Peyer's patch (tissue), 4 donors: ENCODE data around the gene RPTN. TPM values are rescaled to one million over a fixed set of nuclear protein-coding genes. Genes with fewer than 3 reads are reported as not detected.

Experiments used
- DNase-seq, 3 donors: peaks; one replicate each; pipeline ENCODE4 v3.0.0-alpha.2; 2017 to 2019
- H3K27ac ChIP-seq, 4 donors: fragments of 200-600 bp; sonication (generic); one replicate each; pipeline ENCODE4 v1.5.1; 2016 to 2019
- H3K27me3 ChIP-seq, 2 donors: fragments of 200-600 bp; sonication (generic); one replicate each; pipeline ENCODE4 v1.5.1; 2019
- H3K36me3 ChIP-seq, 3 donors: fragments of 200-600 bp; sonication (generic); one replicate each; pipeline ENCODE4 v1.5.1; 2016 to 2019
- H3K4me1 ChIP-seq, 4 donors: fragments of 200-600 bp; sonication (generic); one replicate each; pipeline ENCODE4 v1.5.1; 2016 to 2019
- H3K4me3 ChIP-seq, 4 donors: fragments of 200-600 bp; sonication (generic); 1 replicate in 3 of 4; 2 replicates in 1 of 4; pipeline ENCODE4 v1.5.1; 2016 to 2019; ENCODE audit warnings: mild to moderate bottlenecking in 1 of 4
- H3K9me3 ChIP-seq, 4 donors: fragments of 200-600 bp; sonication (generic); one replicate each; pipeline ENCODE4 v1.5.1; 2016 to 2019; ENCODE audit warnings: mild to moderate bottlenecking in 1 of 4
- POLR2A ChIP-seq, 2 donors: fragments of 450-650 bp; IDR thresholded peaks; one replicate each; pipeline ENCODE4 v1.5.1; 2017; ENCODE audit warnings: antibody characterized with exemption in 2 of 2, mild to moderate bottlenecking in 2 of 2, moderate library complexity in 2 of 2
- total RNA-seq, 4 donors: library from RNA; depleted of rRNA; stranded (reverse); fragments of >200 nt; gene quantifications; one replicate each; pipeline ENCODE4 v1.1.0, GENCODE V29; 2016
- TF ChIP-seq, protein P1 (sequence below), 6 experiments: fragments of 450-650 bp in 4 of 6; fragments of 200-600 bp in 2 of 6; sonication (generic) in 1 of 6; IDR thresholded peaks; one replicate each; pipeline ENCODE4 v1.5.1; 2017 to 2019; ENCODE audit warnings: antibody characterized with exemption in 6 of 6, mild to moderate bottlenecking in 3 of 6, moderate library complexity in 1 of 6

Gene RPTN
- total RNA-seq, 4 donors from 2014 or later = not detected

DNA sequence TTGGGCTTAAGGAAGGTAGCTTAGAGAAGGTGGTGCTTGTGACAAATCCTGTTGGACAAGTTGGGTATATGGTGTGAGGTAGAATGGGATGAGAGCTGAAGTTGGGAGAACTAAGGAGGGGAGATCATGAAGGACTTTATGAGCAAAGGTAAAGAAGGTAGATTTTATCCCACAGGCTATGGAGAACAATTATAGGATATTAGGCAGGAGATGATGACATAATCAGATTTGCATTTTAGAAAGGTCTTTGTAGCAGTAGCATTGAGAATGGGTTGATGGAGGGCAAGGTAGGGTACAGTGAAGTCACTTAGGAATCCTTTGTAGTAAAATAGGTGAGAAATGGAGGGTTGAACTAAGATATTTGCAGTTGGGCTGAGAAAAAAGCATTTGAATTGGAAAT lies 28.8 kb downstream of the RPTN start:
- no peaks in the 10 kb centered on the region for H3K36me3 ChIP-seq
- no peaks in the 10 kb centered on the region for H3K4me1 ChIP-seq
- H3K4me3 ChIP-seq = no peak overlapping the region
- no peak for TF ChIP-seq POLR2A (IDR thresholded peaks at IDR 0.05)
- TF ChIP-seq, protein P1, sequence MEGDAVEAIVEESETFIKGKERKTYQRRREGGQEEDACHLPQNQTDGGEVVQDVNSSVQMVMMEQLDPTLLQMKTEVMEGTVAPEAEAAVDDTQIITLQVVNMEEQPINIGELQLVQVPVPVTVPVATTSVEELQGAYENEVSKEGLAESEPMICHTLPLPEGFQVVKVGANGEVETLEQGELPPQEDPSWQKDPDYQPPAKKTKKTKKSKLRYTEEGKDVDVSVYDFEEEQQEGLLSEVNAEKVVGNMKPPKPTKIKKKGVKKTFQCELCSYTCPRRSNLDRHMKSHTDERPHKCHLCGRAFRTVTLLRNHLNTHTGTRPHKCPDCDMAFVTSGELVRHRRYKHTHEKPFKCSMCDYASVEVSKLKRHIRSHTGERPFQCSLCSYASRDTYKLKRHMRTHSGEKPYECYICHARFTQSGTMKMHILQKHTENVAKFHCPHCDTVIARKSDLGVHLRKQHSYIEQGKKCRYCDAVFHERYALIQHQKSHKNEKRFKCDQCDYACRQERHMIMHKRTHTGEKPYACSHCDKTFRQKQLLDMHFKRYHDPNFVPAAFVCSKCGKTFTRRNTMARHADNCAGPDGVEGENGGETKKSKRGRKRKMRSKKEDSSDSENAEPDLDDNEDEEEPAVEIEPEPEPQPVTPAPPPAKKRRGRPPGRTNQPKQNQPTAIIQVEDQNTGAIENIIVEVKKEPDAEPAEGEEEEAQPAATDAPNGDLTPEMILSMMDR (IDR thresholded peaks at IDR 0.05) = no peak
- no peak overlapping the region for H3K27ac ChIP-seq
- DNase-seq = no peak
- no peaks in the 10 kb centered on the region for H3K27me3 ChIP-seq
- no peaks in the 10 kb centered on the region for H3K9me3 ChIP-seq

DNA sequence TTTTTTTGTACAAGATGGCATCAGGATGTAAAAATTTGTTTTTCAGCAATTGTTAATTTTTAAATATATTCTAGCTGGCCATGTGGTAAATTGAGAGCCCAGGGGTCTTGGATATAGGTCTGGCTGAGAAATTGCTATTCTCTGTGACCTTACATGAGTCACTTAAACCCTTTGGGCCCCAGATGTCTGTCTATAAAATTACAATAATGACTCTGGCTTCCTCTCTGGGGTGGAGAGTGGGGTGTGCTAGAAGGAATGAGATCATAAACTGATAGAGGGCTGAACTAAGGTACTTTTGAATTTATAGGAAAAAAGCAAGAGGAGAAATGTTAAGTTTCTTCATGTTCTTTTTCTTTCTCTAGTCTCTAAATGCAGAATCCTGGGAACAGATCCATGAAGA lies 31.4 kb downstream of the RPTN start:
- Histone ChIP-seq H3K36me3 (no peaks in the 10 kb centered on the region), H3K27me3 (no peaks in the 10 kb centered on the region), H3K27ac (no peak overlapping the region), H3K9me3 (no peaks in the 10 kb centered on the region), H3K4me1 (no peaks in the 10 kb centered on the region), H3K4me3 (no peak overlapping the region)
- no peak for TF ChIP-seq POLR2A (IDR thresholded peaks at IDR 0.05)
- TF ChIP-seq, protein P1 (IDR thresholded peaks at IDR 0.05) = no peak
- DNase-seq = no peak

DNA sequence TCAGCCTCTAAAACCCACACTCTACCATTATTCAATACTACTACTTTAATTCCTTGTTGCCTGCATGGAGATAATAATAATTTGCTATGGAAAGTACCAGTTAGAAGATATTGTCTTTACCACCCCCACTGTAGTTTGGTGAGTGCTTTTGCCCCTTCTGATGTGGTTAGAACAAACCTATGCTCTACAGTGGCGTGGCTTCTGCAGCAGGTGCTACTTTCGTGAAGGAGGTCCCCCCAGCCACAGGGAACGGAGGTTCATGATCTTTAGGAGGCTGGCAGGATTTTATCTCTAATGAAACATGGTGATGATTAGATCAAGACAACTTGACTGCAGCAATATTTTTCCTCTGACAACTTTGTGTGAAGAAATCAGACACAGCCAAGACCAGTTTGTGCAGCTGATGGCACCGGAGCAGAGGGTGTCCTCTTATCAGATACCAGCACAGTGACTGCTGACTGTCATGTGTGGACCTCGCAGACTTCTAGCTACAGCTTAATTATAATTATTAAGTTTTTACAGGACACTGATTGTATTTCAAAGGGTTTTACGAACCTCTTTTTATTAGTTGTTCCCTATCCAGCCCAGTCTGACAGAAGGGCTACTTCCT lies 33.1 kb downstream of the RPTN start:
- no peaks in the 10 kb centered on the region for H3K4me1 ChIP-seq
- H3K9me3 ChIP-seq = no peaks in the 10 kb centered on the region
- TF ChIP-seq, protein P1 (IDR thresholded peaks at IDR 0.05) = no peak
- no peak for TF ChIP-seq POLR2A (IDR thresholded peaks at IDR 0.05)
- H3K36me3 ChIP-seq = no peaks in the 10 kb centered on the region
- no peak for DNase-seq
- H3K27me3 ChIP-seq = no peaks in the 10 kb centered on the region
- H3K27ac ChIP-seq = no peak overlapping the region
- no peak overlapping the region for H3K4me3 ChIP-seq

DNA sequence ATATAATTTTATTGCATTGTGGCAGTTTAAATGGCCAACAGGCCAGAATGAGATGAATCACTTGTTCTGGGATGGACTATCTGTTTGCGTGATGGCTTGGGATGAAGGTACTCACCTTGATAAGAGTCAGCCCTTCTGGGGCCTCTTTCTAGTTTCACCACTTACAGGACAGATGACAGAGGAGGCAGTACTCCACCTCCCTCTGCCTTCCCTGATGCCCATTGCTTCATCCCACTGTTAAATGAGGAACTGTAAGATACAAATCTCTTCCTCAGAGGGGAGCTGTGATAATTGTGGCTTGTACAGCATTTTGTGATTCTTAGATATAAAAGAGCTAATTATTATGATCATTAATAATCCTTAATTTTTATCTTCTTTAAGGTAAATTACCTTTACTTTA lies 40.1 kb downstream of the RPTN start:
- Histone ChIP-seq H3K4me3 (no peak overlapping the region), H3K36me3 (no peaks in the 10 kb centered on the region), H3K9me3 (no peaks in the 10 kb centered on the region), H3K27me3 (no peaks in the 10 kb centered on the region), H3K27ac (no peak overlapping the region), H3K4me1 (no peaks in the 10 kb centered on the region)
- TF ChIP-seq, protein P1 (IDR thresholded peaks at IDR 0.05) = no peak
- TF ChIP-seq POLR2A (IDR thresholded peaks at IDR 0.05) = no peak
- no peak for DNase-seq

DNA sequence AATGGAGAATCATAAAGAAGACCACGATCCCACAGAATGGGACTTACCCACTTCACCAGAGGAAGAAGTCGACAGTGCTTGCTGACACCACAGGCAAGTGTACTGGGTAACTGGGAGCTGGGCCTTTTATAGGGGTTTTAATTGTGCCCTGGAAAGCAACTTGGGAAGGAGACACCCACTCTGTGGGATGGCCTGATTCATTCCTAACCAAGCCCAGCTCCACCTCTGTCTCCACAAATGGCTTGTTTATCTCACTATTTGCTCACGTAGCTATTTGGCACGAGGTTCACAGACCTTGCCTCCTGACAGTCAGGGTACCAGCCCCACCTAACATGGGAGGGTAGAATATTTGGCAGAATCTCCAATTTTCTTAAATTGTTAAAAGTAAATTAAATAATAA lies 43.7 kb downstream of the RPTN start, which contains the start of gene TCHH:
TSS of gene TCHH (minus strand) at position 101 of the 400 bp plus-strand sequence. CDS start 1,364 bp downstream, outside the sequence.
- Histone ChIP-seq H3K27me3 (peaks cover 0 to 14% of the 10 kb centered on the region in 2 donors), H3K27ac (no peak within 1 kb of the TSS), H3K4me1 (peaks cover 4 to 25% (median 7%) of the 10 kb centered on the region in 4 donors), H3K4me3 (no peak within 1 kb of the TSS), H3K9me3 (no peaks in the 10 kb centered on the region), H3K36me3 (no peaks in the 10 kb centered on the region)
- TF ChIP-seq POLR2A (IDR thresholded peaks at IDR 0.05) = no peak
- TF ChIP-seq, protein P1 (IDR thresholded peaks at IDR 0.05) = no peak
- no peak for DNase-seq
